BJ (cell line): ENCODE results near the gene FMN1. TPM values are rescaled to one million over a fixed set of nuclear protein-coding genes. Genes with fewer than 3 reads are reported as not detected.

ENCODE experiments used
- CTCF ChIA-PET: fragments of 350-600 bp; formaldehyde crosslinking; extraction: SDS; loops from one replicate; lab custom pipeline; 2021; ENCODE audit warnings: antibody characterized with exemption, inconsistent platforms; lab: Yijun Ruan, JAX
- POLR2A ChIA-PET: fragments of 300-600 bp; sonication (Branson Sonifier 250); formaldehyde crosslinking; extraction: SDS; loops from one replicate; lab custom pipeline; 2021; ENCODE audit warnings: antibody characterized with exemption; lab: Charles Lee
- DNase-seq: peaks from one replicate; pipeline ENCODE4 v3.0.0-alpha.2; 2011; ENCODE audit warnings: low read depth
- H3K27me3 ChIP-seq: 2 replicates; pipeline ENCODE4 v1.6.0; 2011; ENCODE audit warnings: low read length; ENCODE audit not compliant: control insufficient read depth, insufficient read depth
- H3K36me3 ChIP-seq: 2 replicates; pipeline ENCODE4 v1.5.1; 2011; ENCODE audit warnings: low read length; ENCODE audit not compliant: control insufficient read depth, insufficient read depth
- H3K4me3 ChIP-seq: 2 replicates; pipeline ENCODE4 v1.5.1; 2011; ENCODE audit warnings: low read depth, mild to moderate bottlenecking, control low read depth, low read length
- CTCF ChIP-seq: IDR thresholded peaks from 2 replicates; pipeline ENCODE4 v1.5.1; 2011; ENCODE audit warnings: low read depth, mild to moderate bottlenecking, control low read depth, inconsistent platforms, low read length, moderate library complexity; ENCODE audit not compliant: insufficient read depth
- polyA plus RNA-seq: library from polyadenylated mRNA; depleted of rRNA; stranded (reverse); fragments of >200 nt; gene quantifications from 2 replicates; pipeline ENCODE4 v1.2.3, GENCODE V29; 2011

The FMN1 gene
- polyA plus RNA-seq, 1 experiment = 2.6 TPM

GRCh38 chr15:32775103-32775502, 419.4 kb downstream of the FMN1 start:
- POLR2A ChIA-PET = interaction anchor here (0.6 kb wide), 1 partner anchor 130 kb away, joined by 4 read pairs; no protein-coding TSS in a partner anchor
- no peak for DNase-seq
- Histone ChIP-seq H3K36me3 (no peaks in the 10 kb centered on the region), H3K27me3 (no peaks in the 10 kb centered on the region), H3K4me3 (no peak overlapping the region)
- no peak for TF ChIP-seq CTCF
- CTCF ChIA-PET = interaction anchor here (1.2 to 2.5 kb wide), 4 partner anchors 9 to 106 kb away, joined by 4 to 10 read pairs (median 5); no protein-coding TSS in a partner anchor

- no peak overlapping the region for H3K4me3 ChIP-seq
- POLR2A ChIA-PET = interaction anchor here (1.0 kb wide), 1 partner anchor 54 kb away, joined by 3 read pairs; no protein-coding TSS in a partner anchor
- H3K36me3 ChIP-seq = no peaks in the 10 kb centered on the region
- CTCF ChIA-PET = interaction anchor here (1.8 to 2.5 kb wide), 3 partner anchors 11 to 105 kb away, joined by 4 to 10 read pairs (median 6); no protein-coding TSS in a partner anchor
- no peaks in the 10 kb centered on the region for H3K27me3 ChIP-seq
- peak; percentile 97 for DNase-seq
- no peak for TF ChIP-seq CTCF
Measured at GRCh38 chr15:32774022-32774421, 420.5 kb downstream of the FMN1 start.

GRCh38 chr15:32767236-32767635, 427.3 kb downstream of the FMN1 start:
- no peak for TF ChIP-seq CTCF
- ChIA-PET POLR2A (no interaction called here), CTCF (interaction anchor here (1.0 to 1.1 kb wide), 2 partner anchors 78 to 118 kb away, joined by 3 to 4 read pairs; no protein-coding TSS in a partner anchor)
- Histone ChIP-seq H3K27me3 (no peaks in the 10 kb centered on the region), H3K4me3 (no peak overlapping the region), H3K36me3 (no peaks in the 10 kb centered on the region)
- no peak for DNase-seq

- ChIA-PET POLR2A (no interaction called here), CTCF (no interaction called here)
- DNase-seq = no peak
- Histone ChIP-seq H3K36me3 (no peaks in the 10 kb centered on the region), H3K4me3 (no peak overlapping the region), H3K27me3 (no peaks in the 10 kb centered on the region)
- TF ChIP-seq CTCF = no peak
Measured at GRCh38 chr15:32766101-32766500, 428.4 kb downstream of the FMN1 start.

GRCh38 chr15:32765236-32765635, 429.3 kb downstream of the FMN1 start:
- POLR2A ChIA-PET = no interaction called here
- Histone ChIP-seq H3K36me3 (no peaks in the 10 kb centered on the region), H3K4me3 (no peak overlapping the region), H3K27me3 (no peaks in the 10 kb centered on the region)
- no peak for DNase-seq
- CTCF ChIA-PET = no interaction called here
- no peak for TF ChIP-seq CTCF
